KOPT-K1 (cell line): Measurements from ENCODE around the gene CORO7.

Experiments
- H3K27ac ChIP-seq: fragments of 200-600 bp; sonication (generic); 2 replicates; pipeline ENCODE4 v1.5.1; 2016; ENCODE audit warnings: antibody characterized with exemption, mild to moderate bottlenecking, low read depth, low read length; ENCODE audit not compliant: poor library complexity, severe bottlenecking
- H3K36me3 ChIP-seq: fragments of 200-600 bp; sonication (generic); 2 replicates; pipeline ENCODE4 v1.5.1; 2017; ENCODE audit warnings: antibody characterized with exemption, mild to moderate bottlenecking, low read length, moderate library complexity; ENCODE audit not compliant: insufficient read depth
- H3K9me3 ChIP-seq: fragments of 200-600 bp; sonication (generic); 2 replicates; pipeline ENCODE4 v1.5.1; 2017; ENCODE audit warnings: antibody characterized with exemption, low read length, mild to moderate bottlenecking; ENCODE audit not compliant: insufficient read depth, poor library complexity, severe bottlenecking

Gene CORO7

DNA sequence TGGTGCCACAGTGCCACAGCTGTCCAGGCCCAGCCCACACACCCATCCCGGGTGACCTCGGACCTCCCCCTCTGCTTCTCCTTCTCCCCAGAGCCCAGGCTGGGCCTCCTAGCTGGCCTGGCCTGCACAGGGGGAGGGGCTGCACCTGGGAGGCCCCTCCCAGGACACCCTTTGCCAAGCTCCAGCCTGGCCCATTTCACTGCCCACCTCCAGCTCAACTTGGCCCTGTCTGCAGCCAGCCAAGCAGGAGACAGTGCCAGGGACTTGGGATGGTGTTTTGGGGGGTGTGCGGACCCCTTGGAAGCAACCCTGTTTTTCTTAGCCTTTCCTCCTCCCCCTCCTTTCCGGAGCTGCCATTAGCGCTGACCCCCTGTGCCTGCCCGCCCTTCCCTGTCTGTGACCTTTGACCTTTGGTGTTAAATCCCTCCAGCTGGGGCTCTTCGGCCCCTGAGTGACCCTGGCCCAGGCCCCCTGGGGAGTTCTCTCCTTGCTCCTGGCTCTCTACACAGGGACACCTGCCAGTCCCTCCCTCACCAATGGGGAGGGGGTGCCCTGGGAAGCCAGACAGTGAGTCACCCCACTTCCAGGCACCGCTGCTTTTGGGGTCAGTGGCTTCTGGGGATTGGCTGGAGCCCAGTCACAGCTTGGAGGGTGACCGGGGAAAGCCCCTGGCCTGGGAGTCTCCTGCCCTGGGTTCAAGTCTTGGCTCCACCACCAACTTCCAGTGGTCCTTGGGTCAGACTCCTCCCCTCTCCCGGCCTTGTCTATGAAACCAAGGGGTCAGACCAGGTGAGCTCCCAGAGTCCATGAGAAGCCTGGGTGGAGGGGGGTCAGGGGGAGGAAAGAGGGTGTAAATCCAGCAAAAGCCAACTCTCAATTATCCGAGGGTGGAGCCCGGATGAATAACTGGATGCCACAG is 98.6 kb downstream of the CORO7 start:
- Histone ChIP-seq H3K27ac (no peak overlapping the region), H3K9me3 (no peaks in the 10 kb centered on the region)

GRCh38 chr16:4316864-4317531 is 99.4 kb downstream of the CORO7 start:
- H3K9me3 ChIP-seq: no peaks in the 10 kb centered on the region
- no peaks in the 10 kb centered on the region for H3K36me3 ChIP-seq
- H3K27ac ChIP-seq: no peak overlapping the region

More for the DNA sequence above, 98.6 kb downstream of the CORO7 start:
- H3K36me3 ChIP-seq: no peaks in the 10 kb centered on the region

- Histone ChIP-seq H3K36me3 (no peaks in the 10 kb centered on the region), H3K27ac (no peak overlapping the region), H3K9me3 (no peaks in the 10 kb centered on the region)
Observed at GRCh38 chr16:4316108-4316863, 100.1 kb downstream of the CORO7 start.

GRCh38 chr16:4315186-4316107 is 100.9 kb downstream of the CORO7 start, which contains the start of gene GLIS2:
GLIS2 (plus strand) TSS chr16:4316067; CDS start chr16:4332281, 16,214 bp downstream.
- no peak within 1 kb of the TSS for H3K27ac ChIP-seq

DNA sequence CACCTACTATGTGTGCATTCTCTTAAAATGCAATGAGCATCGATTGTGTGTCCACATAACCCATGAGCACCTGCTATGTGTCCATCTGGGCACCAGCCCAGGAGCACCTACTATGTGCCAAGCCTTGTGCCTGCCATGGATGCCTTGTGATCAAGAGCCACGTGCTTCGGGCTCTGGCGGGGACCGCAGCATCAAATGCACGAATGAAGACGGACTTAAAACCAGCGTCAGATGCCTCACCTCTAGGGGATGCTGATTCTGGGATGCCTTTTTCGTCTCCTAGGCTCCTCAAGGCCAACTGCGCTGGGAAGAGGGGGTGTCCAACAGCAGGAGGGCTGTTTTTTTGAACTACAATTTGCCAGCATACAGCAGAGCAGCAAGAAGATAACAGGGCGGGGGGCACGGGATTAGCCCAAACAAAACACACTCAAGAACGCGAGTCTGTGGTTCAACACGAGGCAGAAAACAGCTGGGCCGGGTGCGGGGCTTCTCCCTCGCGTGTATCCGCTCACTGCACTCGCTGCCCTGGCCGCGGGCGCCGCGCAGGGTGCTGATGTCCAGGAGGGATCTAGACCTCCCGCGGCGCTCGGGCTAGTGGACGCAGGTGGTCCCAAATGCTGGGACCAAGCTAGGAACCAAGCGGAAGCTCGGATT is 101.7 kb downstream of the CORO7 start:
- H3K27ac ChIP-seq: no peak overlapping the region

More at GRCh38 chr16:4315186-4316107, 100.9 kb downstream of the CORO7 start, which contains the start of gene GLIS2:
- H3K36me3 ChIP-seq: no peaks in the 10 kb centered on the region
- H3K9me3 ChIP-seq: no peaks in the 10 kb centered on the region

DNA sequence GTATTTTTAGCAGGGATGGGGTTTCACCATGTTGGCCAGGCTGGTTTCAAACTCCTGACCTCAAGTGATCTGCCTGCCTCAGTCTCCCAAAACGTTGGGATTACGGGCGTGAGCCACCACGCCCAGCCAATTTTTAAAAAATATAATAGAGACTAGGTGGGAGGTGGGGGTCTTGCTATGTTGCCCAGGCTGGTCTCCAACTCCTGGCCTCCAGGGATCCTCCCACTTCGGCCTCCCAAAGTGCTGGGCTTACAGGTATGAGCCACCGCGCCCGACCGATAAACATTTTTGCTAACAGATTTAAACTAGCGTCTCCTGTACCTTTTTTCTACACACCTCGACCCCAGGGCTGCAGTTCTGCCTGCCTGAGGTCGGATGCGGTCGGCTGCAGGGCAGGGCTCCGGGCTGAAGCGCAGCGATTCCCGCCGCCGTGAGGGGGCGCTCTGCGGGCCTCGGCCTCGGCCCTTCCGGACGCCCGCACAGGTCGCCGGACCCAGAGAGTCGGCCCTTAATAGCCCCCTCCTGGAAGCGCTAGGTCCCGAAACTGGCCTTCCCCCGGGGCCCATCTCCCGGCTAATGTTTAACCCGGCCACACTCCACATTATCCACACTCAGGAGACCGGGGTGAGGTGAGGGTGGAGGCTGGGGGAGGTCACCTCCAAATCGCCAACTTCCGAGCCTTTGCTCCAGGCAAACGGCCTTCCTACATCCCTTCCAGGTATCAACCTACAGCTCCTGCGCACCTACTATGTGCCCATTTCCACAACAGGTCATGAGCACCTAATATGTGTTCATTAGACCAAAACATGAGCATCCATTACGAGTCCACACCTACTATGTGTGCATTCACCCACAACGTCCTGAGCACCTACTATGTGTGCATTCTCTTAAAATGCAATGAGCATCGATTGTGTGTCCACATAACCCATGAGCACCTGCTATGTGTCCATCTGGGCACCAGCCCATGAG is 102.5 kb downstream of the CORO7 start:
- no peak overlapping the region for H3K27ac ChIP-seq
- H3K9me3 ChIP-seq: no peaks in the 10 kb centered on the region
- H3K36me3 ChIP-seq: no peaks in the 10 kb centered on the region

More for the DNA sequence above, 101.7 kb downstream of the CORO7 start:
- H3K9me3 ChIP-seq: no peaks in the 10 kb centered on the region
- H3K36me3 ChIP-seq: no peaks in the 10 kb centered on the region

DNA sequence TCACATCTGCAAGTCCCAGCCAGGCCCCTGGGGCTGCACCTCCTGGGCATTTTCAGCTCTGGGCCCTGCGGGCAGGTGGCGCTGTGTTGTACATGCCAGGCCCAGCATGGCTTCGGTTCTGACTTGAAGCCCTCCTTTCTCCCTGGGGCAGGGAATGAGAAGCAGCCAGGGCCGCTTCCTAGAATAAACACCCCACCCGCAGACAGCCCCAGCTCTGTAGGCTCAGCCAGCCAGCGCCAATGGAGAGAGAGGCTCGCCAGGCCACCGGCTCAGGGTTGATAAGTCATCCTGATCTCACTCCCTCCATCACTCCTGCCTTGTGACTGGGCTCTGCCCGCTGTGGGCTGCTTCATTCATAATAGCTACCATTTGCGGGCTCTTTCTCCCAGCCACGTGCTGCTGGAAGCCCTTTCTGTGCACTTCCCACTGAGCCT is 106.5 kb downstream of the CORO7 start:
- no peak overlapping the region for H3K27ac ChIP-seq
- no peaks in the 10 kb centered on the region for H3K9me3 ChIP-seq
- no peaks in the 10 kb centered on the region; the same call in 1 of the 2 replicates for H3K36me3 ChIP-seq

GRCh38 chr16:4309102-4309832 is 107.1 kb downstream of the CORO7 start:
- Histone ChIP-seq H3K36me3 (no peaks in the 10 kb centered on the region; the same call in 1 of the 2 replicates), H3K9me3 (no peaks in the 10 kb centered on the region), H3K27ac (no peak overlapping the region)

- peak overlapping the region; percentile 95 for H3K27ac ChIP-seq
- H3K36me3 ChIP-seq: peaks cover 17% of the 10 kb centered on the region; the same call in 1 of the 2 replicates
- no peaks in the 10 kb centered on the region for H3K9me3 ChIP-seq
Observed at GRCh38 chr16:4307215-4308037, 109.0 kb downstream of the CORO7 start.

- Histone ChIP-seq H3K36me3 (peaks cover 23% of the 10 kb centered on the region), H3K27ac (peak overlapping the region; percentile 95)
Observed at GRCh38 chr16:4306470-4307214, 109.8 kb downstream of the CORO7 start.

More at GRCh38 chr16:4306470-4307214, 109.8 kb downstream of the CORO7 start:
- no peaks in the 10 kb centered on the region for H3K9me3 ChIP-seq
